ENCODE data around the gene ANAPC4. TPM values are rescaled to one million over a fixed set of nuclear protein-coding genes. Genes with fewer than 3 reads are reported as not detected.

The ANAPC4 gene
- total and polyA plus RNA-seq, 2 of the 4 experiments (the other 2 are of a cell fraction), result 12.4 to 18.3 TPM

DNA sequence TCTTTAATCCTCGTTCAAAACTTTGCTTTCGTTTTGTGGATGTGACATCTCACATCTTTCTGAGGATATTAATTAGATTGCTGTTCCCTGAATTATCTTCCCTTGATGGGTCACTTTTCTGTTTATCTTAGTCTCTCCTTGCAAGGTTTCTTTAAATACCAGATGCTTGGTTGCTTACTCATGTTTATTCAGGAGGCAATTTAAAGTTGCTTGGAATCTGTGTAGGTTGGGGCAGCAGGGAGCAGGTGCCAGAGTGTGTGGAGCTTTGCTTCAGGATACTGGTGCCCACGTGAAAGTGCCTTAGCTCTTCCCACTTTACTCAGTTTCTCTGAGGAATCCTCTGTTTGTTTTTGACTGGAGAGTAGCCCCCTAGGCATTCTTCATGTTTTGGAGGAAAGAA lies 24.0 kb downstream of the ANAPC4 start:
- Histone ChIP-seq H3K9ac (ENCODE audit: low read depth, low read length) (no peak overlapping the region), H4K91ac (ENCODE audit: insufficient read depth, low read depth, low read length) (no peak overlapping the region), H3K9me1 (ENCODE audit: insufficient read depth, low read length) (peaks cover 18% of the 10 kb centered on the region), H2BK120ac (ENCODE audit: low read depth, low read length) (peak overlapping the region; percentile 56), H3K27ac (ENCODE audit: insufficient read depth, low read length) (no peak overlapping the region), H3K36me3 (ENCODE audit: control insufficient read depth, insufficient read depth, low read length) (peaks cover 15% of the 10 kb centered on the region), H3K56ac (ENCODE audit: extremely low read depth, insufficient read depth, low read length) (no peak overlapping the region), H3K79me1 (ENCODE audit: low read depth in 1 of 2, low read length in 2 of 2) (peaks cover 0 to 12% of the 10 kb centered on the region in 2 experiments; a peak in 3 of 4 replicates), H4K8ac (ENCODE audit: low read depth in 2 of 2, low read length in 2 of 2) (peak overlapping the region in 1 of 2 experiments; percentile 36; a peak in 1 of 4 replicates), H3K4me3 (ENCODE audit: insufficient read depth, low read depth, low read length) (no peak overlapping the region), H2AK5ac (ENCODE audit: low read depth, low read length) (no peak overlapping the region), H2BK20ac (ENCODE audit: low read depth, low read length) (no peak overlapping the region), H3K14ac (replicated peaks; ENCODE audit: low read depth, low read length) (no peak overlapping the region), H3K18ac (ENCODE audit: low read depth, low read length) (no peak overlapping the region), H3K4me1 (ENCODE audit: control insufficient read depth, insufficient read depth, low read length) (peaks cover 13% of the 10 kb centered on the region), H3K4me2 (ENCODE audit: low read depth, low read length) (peak overlapping the region; percentile 68; the same call in 1 of the 2 replicates), H2AK9ac (replicated peaks; ENCODE audit: low read depth, low read length, poor library complexity) (no peak overlapping the region), H3K9me3 (ENCODE audit: control insufficient read depth, insufficient read depth, low read length) (peaks cover 2% of the 10 kb centered on the region), H4K20me1 (ENCODE audit: insufficient read depth, low read length) (no peaks in the 10 kb centered on the region), H4K5ac (ENCODE audit: low read depth, low read length) (no peak overlapping the region), H2BK5ac (ENCODE audit: low read depth, low read length, poor library complexity, severe bottlenecking) (no peak overlapping the region), H2BK15ac (ENCODE audit: low read depth, low read length) (no peak overlapping the region), H2AFZ (replicated peaks; ENCODE audit: low read length, poor library complexity) (no peak overlapping the region), H3K27me3 (ENCODE audit: control insufficient read depth, insufficient read depth, low read length) (no peaks in the 10 kb centered on the region), H3K4ac (ENCODE audit: low read depth, low read length) (no peak overlapping the region), H3K23ac (ENCODE audit: low read depth, low read length) (no peak overlapping the region)
- BruUV-seq (replicated peaks), result no TSS peak
- TF ChIP-seq RCOR1 (IDR thresholded peaks at IDR 0.05; ENCODE audit: insufficient replicate concordance, low read length) (peak; percentile 72), USF2 (IDR thresholded peaks at IDR 0.05; ENCODE audit: low read depth, low read length) (no peak), NFE2L2 (IDR thresholded peaks at IDR 0.05; ENCODE audit: low read depth, low read length) (no peak)
- DNase-seq (peak; percentile 67), ATAC-seq (ENCODE audit: low read depth) (peak; percentile 68)
- in situ Hi-C loops (cut with MboI; ENCODE audit: low sequenced_read_pairs), result no loop called here
- POLR2A ChIA-PET (ENCODE audit: unreplicated experiment), result no interaction called here
- no CpG with 5 or more reads among the region's 3 CpGs for WGBS, 2 experiments (ENCODE audit: extremely low coverage in 2 of 2, insufficient read length in 1 of 2)
- dilution Hi-C loops (cut with HindIII; ENCODE audit: low sequenced_read_pairs, unreplicated experiment), result no loop called here
- CTCF ChIA-PET, result interaction anchor here (0.9 kb wide), 1 partner anchor 166 kb away, joined by 3 read pairs; no protein-coding TSS in a partner anchor
- intact Hi-C loops (cut with micrococcal nuclease), result no loop called here
